H1 (cell line): Measurements from ENCODE around the gene ZBTB48. TPM values are rescaled to one million over a fixed set of nuclear protein-coding genes. Genes with fewer than 3 reads are reported as not detected.

Source experiments
- CTCF ChIA-PET: fragments of 300-600 bp; sonication (Branson Sonifier 250); formaldehyde crosslinking; loops from one replicate; lab custom pipeline; 2021; ENCODE audit not compliant: partially characterized antibody; lab: Charles Lee
- POLR2A ChIA-PET: fragments of 300-600 bp; sonication (Branson Sonifier 250); formaldehyde crosslinking; loops from one replicate; lab custom pipeline; 2021; ENCODE audit warnings: inconsistent platforms; ENCODE audit not compliant: partially characterized antibody; lab: Charles Lee
- DNase-seq, 2 experiments: peaks; one replicate each; pipeline versions ENCODE4 v3.0.0 to v3.0.0-alpha.2; 2010 to 2022; ENCODE audit warnings: low spot score in 2 of 2, low read depth in 1 of 2, mixed read lengths in 1 of 2
- FAIRE-seq: peaks from 2 replicates; lab custom pipeline; 2011; peaks lifted over from hg19 to GRCh38; lab: Jason Lieb, UNC
- H2AFZ ChIP-seq: 2 replicates; pipeline ENCODE4 v1.8.1; 2012; ENCODE audit warnings: low read length, inconsistent platforms
- H2AK5ac ChIP-seq: 2 replicates; pipeline ENCODE4 v1.6.1; 2013; ENCODE audit warnings: low read depth, low read length
- H2BK120ac ChIP-seq: replicated peaks from 2 replicates; pipeline ENCODE3; 2013; ENCODE audit warnings: low read depth, low read length, inconsistent platforms
- H2BK12ac ChIP-seq: 2 replicates; pipeline ENCODE4 v1.6.1; 2013; ENCODE audit warnings: low read depth, low read length
- H2BK15ac ChIP-seq: 2 replicates; pipeline ENCODE4 v1.6.1; 2013; ENCODE audit warnings: low read length
- H2BK20ac ChIP-seq: 2 replicates; pipeline ENCODE4 v1.6.1; 2013; ENCODE audit warnings: low read length
- H2BK5ac ChIP-seq: 2 replicates; pipeline ENCODE4 v1.6.1; 2013; ENCODE audit warnings: low read depth, low read length
- H3K14ac ChIP-seq: 2 replicates; pipeline ENCODE4 v1.6.1; 2013; ENCODE audit warnings: inconsistent platforms; ENCODE audit not compliant: insufficient read length
- H3K18ac ChIP-seq: 2 replicates; pipeline ENCODE4 v1.6.1; 2013; ENCODE audit warnings: low read length; ENCODE audit errors: extremely low read depth
- H3K23ac ChIP-seq: 2 replicates; pipeline ENCODE4 v1.6.1; 2013; ENCODE audit warnings: inconsistent platforms; ENCODE audit not compliant: insufficient read length
- H3K23me2 ChIP-seq: 2 replicates; pipeline ENCODE4 v1.6.1; 2013; ENCODE audit warnings: low read depth, low read length
- H3K27ac ChIP-seq: 2 replicates; pipeline ENCODE4 v1.6.1; 2011; ENCODE audit warnings: low read depth, low read length, inconsistent platforms
- H3K27me3 ChIP-seq, 4 experiments: replicated peaks in 1 of 4; 1 replicate in 1 of 4; 2 replicates in 3 of 4; pipeline versions ENCODE4 v1.6.1 to v1.8.1; 2011 to 2013; ENCODE audit warnings: low read length in 3 of 4, mild to moderate bottlenecking in 3 of 4, inconsistent platforms in 2 of 4, mixed read lengths in 2 of 4, moderate library complexity in 1 of 4; ENCODE audit not compliant: control insufficient read depth in 3 of 4, insufficient read depth in 3 of 4; ENCODE audit errors: extremely low read depth in 1 of 4
- H3K36me3 ChIP-seq, 4 experiments: 2 replicates each; pipeline versions ENCODE4 v1.6.1 to v1.8.1; 2011 to 2013; ENCODE audit warnings: mild to moderate bottlenecking in 4 of 4, low read length in 3 of 4, moderate library complexity in 2 of 4, control low read depth in 1 of 4, inconsistent platforms in 1 of 4; ENCODE audit not compliant: insufficient read depth in 4 of 4, control insufficient read depth in 2 of 4
- H3K4ac ChIP-seq: replicated peaks from 2 replicates; pipeline ENCODE3; 2013; ENCODE audit warnings: low read length, low read depth, mixed read lengths, inconsistent platforms; ENCODE audit not compliant: insufficient read length
- H3K4me1 ChIP-seq, 4 experiments: replicated peaks in 1 of 4; 1 replicate in 1 of 4; 2 replicates in 3 of 4; pipeline versions ENCODE4 v1.6.1 to v1.8.1; 2011 to 2013; ENCODE audit warnings: low read length in 3 of 4, inconsistent platforms in 2 of 4, mixed read lengths in 1 of 4; ENCODE audit not compliant: insufficient read depth in 4 of 4, control insufficient read depth in 3 of 4
- H3K4me2 ChIP-seq, 2 experiments: 2 replicates each; pipeline versions ENCODE4 v1.6.1 to v1.8.1; 2011 to 2013; ENCODE audit warnings: low read depth in 2 of 2, low read length in 2 of 2, control low read depth in 1 of 2, inconsistent platforms in 1 of 2, mild to moderate bottlenecking in 1 of 2; ENCODE audit not compliant: insufficient read depth in 1 of 2
- H3K4me3 ChIP-seq, 4 experiments: fragments of 200-600, 300-600 bp in 1 of 4; sonication (generic), shearing (Covaris generic), sonication (Bioruptor Twin) in 1 of 4; 2 replicates each; pipeline versions ENCODE4 v1.5.1 to v1.8.1; 2011 to 2016; ENCODE audit warnings: low read length in 4 of 4, low read depth in 3 of 4, control low read depth in 2 of 4, inconsistent platforms in 2 of 4, mild to moderate bottlenecking in 2 of 4, mixed read lengths in 1 of 4, moderate library complexity in 1 of 4; ENCODE audit not compliant: insufficient read depth in 2 of 4; ENCODE audit errors: extremely low read depth in 1 of 4
- H3K56ac ChIP-seq: replicated peaks from 2 replicates; pipeline ENCODE3; 2013; ENCODE audit warnings: low read depth, mild to moderate bottlenecking, mixed read lengths, low read length, inconsistent platforms; ENCODE audit not compliant: insufficient read length
- H3K79me1 ChIP-seq: 2 replicates; pipeline ENCODE4 v1.6.1; 2013; ENCODE audit warnings: low read depth, low read length, control low read depth
- H3K79me2 ChIP-seq, 2 experiments: 2 replicates each; pipeline versions ENCODE4 v1.6.1 to v1.8.1; 2012 to 2013; ENCODE audit warnings: low read length in 2 of 2, mild to moderate bottlenecking in 2 of 2, inconsistent platforms in 1 of 2; ENCODE audit not compliant: insufficient read depth in 2 of 2, control insufficient read depth in 1 of 2
- H3K9ac ChIP-seq, 4 experiments: replicated peaks in 1 of 4; 1 replicate in 1 of 4; 2 replicates in 3 of 4; pipeline versions ENCODE4 v1.6.1 to v1.8.1; 2011 to 2013; ENCODE audit warnings: low read depth in 3 of 4, low read length in 3 of 4, control low read depth in 2 of 4, mild to moderate bottlenecking in 2 of 4, moderate library complexity in 2 of 4, inconsistent platforms in 1 of 4; ENCODE audit errors: extremely low read depth in 1 of 4
- H3K9me3 ChIP-seq, 2 experiments: 2 replicates each; pipeline versions ENCODE4 v1.6.1 to v1.8.1; 2012 to 2013; ENCODE audit warnings: mild to moderate bottlenecking in 2 of 2, moderate library complexity in 2 of 2, control low read depth in 1 of 2, inconsistent platforms in 1 of 2, low read depth in 1 of 2, low read length in 1 of 2, mixed read lengths in 1 of 2; ENCODE audit not compliant: insufficient read depth in 2 of 2
- H4K20me1 ChIP-seq, 2 experiments: replicated peaks in 1 of 2; 2 replicates each; pipeline versions ENCODE3 to v1.8.1; 2011 to 2013; ENCODE audit warnings: inconsistent platforms in 2 of 2, low read length in 2 of 2, mild to moderate bottlenecking in 1 of 2; ENCODE audit not compliant: insufficient read depth in 2 of 2, control insufficient read depth in 1 of 2
- H4K5ac ChIP-seq: 2 replicates; pipeline ENCODE4 v1.6.1; 2013; ENCODE audit warnings: low read length, low read depth, mixed read lengths, inconsistent platforms; ENCODE audit not compliant: insufficient read length
- H4K8ac ChIP-seq: 2 replicates; pipeline ENCODE4 v1.8.0; 2013; ENCODE audit warnings: mild to moderate bottlenecking, moderate library complexity, low read length, inconsistent platforms; ENCODE audit not compliant: insufficient read depth; ENCODE audit errors: extremely low read depth
- H4K91ac ChIP-seq: replicated peaks from 2 replicates; pipeline ENCODE3; 2013; ENCODE audit warnings: low read length, mixed read lengths, inconsistent platforms; ENCODE audit not compliant: insufficient read length
- CBX5 ChIP-seq: fragments of 300-800, 300-1000 bp; sonication (generic); IDR thresholded peaks from 2 replicates; pipeline ENCODE4 v1.7.1; 2016; ENCODE audit warnings: antibody characterized with exemption, low read length, low read depth
- CHD1 ChIP-seq: IDR thresholded peaks from 2 replicates; pipeline ENCODE4 v1.6.1; 2012; ENCODE audit warnings: low read depth, low read length, improper control_type of control experiment
- GABPA ChIP-seq: IDR thresholded peaks from 2 replicates; pipeline ENCODE4 v1.6.1; 2011; ENCODE audit warnings: mild to moderate bottlenecking, low read length, moderate library complexity, borderline replicate concordance; ENCODE audit not compliant: insufficient read depth
- JUN ChIP-seq: IDR thresholded peaks from 2 replicates; pipeline ENCODE4 v1.6.1; 2011; ENCODE audit warnings: low read depth, mild to moderate bottlenecking, improper control_type of control experiment, low read length
- KDM1A ChIP-seq: fragments of 200-600, 300-600 bp; sonication (generic); IDR thresholded peaks from 2 replicates; pipeline ENCODE4 v1.7.1; 2016; ENCODE audit warnings: mild to moderate bottlenecking, low read length, borderline replicate concordance
- KDM4A ChIP-seq: IDR thresholded peaks from one replicate; pipeline ENCODE4 v1.7.1; 2012; ENCODE audit warnings: low read depth, mild to moderate bottlenecking, moderate library complexity, low read length, inconsistent platforms; ENCODE audit not compliant: severe bottlenecking
- KDM5A ChIP-seq: fragments of 200-600 bp; IDR thresholded peaks from 2 replicates; pipeline ENCODE4 v1.7.1; 2012; ENCODE audit warnings: mild to moderate bottlenecking, low read length, inconsistent platforms, mixed read lengths
- PHF8 ChIP-seq: fragments of 200-600 bp; sonication (generic); conservative IDR thresholded peaks from 2 replicates; pipeline ENCODE4 v1.7.1; 2012; ENCODE audit warnings: low read depth, mild to moderate bottlenecking, inconsistent platforms, low read length, moderate library complexity
- POLR2AphosphoS5 ChIP-seq: IDR thresholded peaks from 2 replicates; pipeline ENCODE4 v1.6.1; 2011; ENCODE audit warnings: low read depth, low read length
- SAP30 ChIP-seq: fragments of 300-600 bp; sonication (generic); IDR thresholded peaks from 2 replicates; pipeline ENCODE4 v1.7.1; 2012; ENCODE audit warnings: low read length, moderate library complexity, mild to moderate bottlenecking, inconsistent platforms; ENCODE audit not compliant: insufficient read depth, insufficient replicate concordance
- SIRT6 ChIP-seq: IDR thresholded peaks from one replicate; pipeline ENCODE4 v1.7.1; 2012; ENCODE audit warnings: low read length, inconsistent platforms
- SP2 ChIP-seq: IDR thresholded peaks from 2 replicates; pipeline ENCODE4 v1.6.1; 2012; ENCODE audit warnings: mild to moderate bottlenecking, low read length, inconsistent platforms
- WGBS, 2 experiments: shearing (Covaris generic) in 1 of 2; methylation state at CpG; one replicate each; pipeline versions ENCODE4 v1.1.6 to v1.1.7; 2013 to 2015; ENCODE audit warnings: low lambda C conversion rate in 2 of 2, mixed read lengths in 2 of 2, inconsistent platforms in 1 of 2, low coverage in 1 of 2, missing lambda C conversion rate in 1 of 2; ENCODE audit not compliant: insufficient replicate concordance in 2 of 2, insufficient coverage in 1 of 2, insufficient read length in 1 of 2; ENCODE audit errors: extremely low coverage in 1 of 2, missing lambda C conversion rate in 1 of 2; 5-methylcytosine and 5-hydroxymethylcytosine counted together
- polyA plus RNA-seq, 7 experiments: library from polyadenylated mRNA; depleted of rRNA in 3 of 7; stranded (reverse) in 5 of 7; unstranded in 2 of 7; fragments of >200 nt in 5 of 7; fragments of 200-250 nt in 2 of 7; gene quantifications; 1 replicate in 5 of 7; 2 replicates in 1 of 7; 4 replicates in 1 of 7; pipeline versions ENCODE4 v1.2.1 to v1.2.3, GENCODE V29; 2011 to 2013; ENCODE audit warnings: missing spikeins in 2 of 7, mixed read lengths in 2 of 7
- total RNA-seq: library from RNA; stranded (reverse); fragmentation: NEBNext Ultra II Directional; extraction: Animal tissue kit (Norgen Biotek cat#: 25700); gene quantifications from 2 replicates; pipeline ENCODE4 v1.2.1, GENCODE V29; 2021
- TF ChIP-seq, protein P1 (sequence below): IDR thresholded peaks from 2 replicates; pipeline ENCODE4 v1.6.1; 2011; ENCODE audit warnings: low read length, improper control_type of control experiment

The ZBTB48 gene
- total and polyA plus RNA-seq, 2 of the 8 experiments (the other 6 are each of a cell fraction or from before 2014, with no cell fraction given), result 28.2 to 28.8 TPM

DNA sequence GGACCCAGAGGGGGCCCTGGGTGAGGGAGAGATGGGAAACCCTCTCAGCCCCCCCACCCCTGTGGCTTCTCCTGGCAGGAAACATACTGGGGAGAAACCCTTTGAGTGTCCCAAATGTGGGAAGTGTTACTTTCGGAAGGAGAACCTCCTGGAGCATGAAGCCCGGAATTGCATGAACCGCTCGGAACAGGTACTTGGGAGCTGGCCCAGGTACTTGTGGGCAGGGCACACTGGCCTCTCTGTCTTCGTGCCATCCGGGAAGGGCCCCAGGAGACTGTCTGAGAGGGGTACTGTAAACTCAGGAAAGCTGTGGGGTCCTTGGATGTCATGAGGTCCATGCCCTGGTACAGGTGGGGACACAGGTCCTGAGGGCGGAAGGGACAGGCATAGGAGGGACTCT lies 6.0 kb downstream of the ZBTB48 start:
- Histone ChIP-seq H2BK120ac (no peak overlapping the region), H3K4me2 (no peak overlapping the region), H3K18ac (no peak overlapping the region), H2BK20ac (no peak overlapping the region), H3K23ac (no peak overlapping the region), H3K56ac (no peak overlapping the region), H2BK12ac (no peak overlapping the region), H3K9ac (no peak overlapping the region), H4K8ac (no peak overlapping the region), H3K14ac (no peak overlapping the region), H3K79me2 (peaks cover 0 to 8% of the 10 kb centered on the region in 2 experiments; a peak in 1 of 4 replicates), H2AFZ (no peak overlapping the region), H3K9me3 (no peaks in the 10 kb centered on the region), H3K27ac (no peak overlapping the region), H3K79me1 (peaks cover 4% of the 10 kb centered on the region), H4K5ac (no peak overlapping the region), H2BK15ac (no peak overlapping the region), H3K23me2 (no peaks in the 10 kb centered on the region), H4K91ac (no peak overlapping the region), H3K4me3 (no peak overlapping the region), H3K4ac (no peak overlapping the region), H3K4me1 (peaks cover 0 to under 1% (median under 1%) of the 10 kb centered on the region in 4 experiments; a peak in 3 of 7 replicates), H3K27me3 (no peaks in the 10 kb centered on the region), H2BK5ac (no peak overlapping the region), H3K36me3 (peaks cover 0 to 27% (median 4%) of the 10 kb centered on the region in 4 experiments; a peak in 6 of 8 replicates), H2AK5ac (no peak overlapping the region), H4K20me1 (peaks cover 2 to 25% of the 10 kb centered on the region in 2 experiments)
- FAIRE-seq (no peak), DNase-seq (no peak)
- POLR2A ChIA-PET, result interaction anchor here (1.3 to 17.4 kb wide), 4 partner anchors 14 to 49 kb away, joined by 4 to 196 read pairs (median 4); partner anchors contain the start of genes KLHL21, NOL9, TAS1R1 and THAP3
- WGBS, 2 experiments, result 89% methylated on average over 7 of the region's 7 CpGs; no CpG with 5 or more reads in 1 of the 2 experiments
- CTCF ChIA-PET, result interaction anchor here (1.8 kb wide), 1 partner anchor 31 kb away, joined by 6 read pairs; the partner anchor contains the start of genes NOL9 and TAS1R1
- TF ChIP-seq SIRT6 (no peak), KDM1A (no peak), POLR2AphosphoS5 (no peak), SAP30 (no peak), SP2 (no peak), PHF8 (no peak), GABPA (no peak), KDM4A (no peak), KDM5A (no peak), CHD1 (no peak), JUN (no peak), CBX5 (no peak)
- TF ChIP-seq, protein P1, sequence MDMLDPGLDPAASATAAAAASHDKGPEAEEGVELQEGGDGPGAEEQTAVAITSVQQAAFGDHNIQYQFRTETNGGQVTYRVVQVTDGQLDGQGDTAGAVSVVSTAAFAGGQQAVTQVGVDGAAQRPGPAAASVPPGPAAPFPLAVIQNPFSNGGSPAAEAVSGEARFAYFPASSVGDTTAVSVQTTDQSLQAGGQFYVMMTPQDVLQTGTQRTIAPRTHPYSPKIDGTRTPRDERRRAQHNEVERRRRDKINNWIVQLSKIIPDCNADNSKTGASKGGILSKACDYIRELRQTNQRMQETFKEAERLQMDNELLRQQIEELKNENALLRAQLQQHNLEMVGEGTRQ, result no peak
